Heart left ventricle (tissue), 16 donors: ENCODE results near the gene SPAST. TPM values are rescaled to one million over a fixed set of nuclear protein-coding genes. Genes with fewer than 3 reads are reported as not detected.

ENCODE experiments used
- ATAC-seq, 4 donors: fragments of 200-7000 bp; cut with Tn5 transposase; one replicate each; pipeline ENCODE4 v1.9.1; 2020 to 2022; ENCODE audit warnings: moderate library complexity in 4 of 4, mild to moderate bottlenecking in 3 of 4, moderate number of reproducible peaks in 1 of 4
- DNase-seq, 5 donors: peaks; one replicate each; pipeline ENCODE4 v3.0.0-alpha.2; 2020
- H3K27ac ChIP-seq, 12 donors: fragments of 200-600 bp; sonication (generic) in 4 of 12; one replicate each; pipeline versions ENCODE4 v1.5.0 to v1.8.0; 2016 to 2022; ENCODE audit warnings: mild to moderate bottlenecking in 2 of 12
- H3K27me3 ChIP-seq, 9 donors: fragments of 200-600 bp; sonication (generic) in 2 of 9; one replicate each; pipeline versions ENCODE4 v1.5.1 to v1.8.0; 2016 to 2022; ENCODE audit warnings: mild to moderate bottlenecking in 3 of 9
- H3K36me3 ChIP-seq, 9 donors: fragments of 200-600 bp; sonication (generic) in 2 of 9; one replicate each; pipeline versions ENCODE4 v1.5.0 to v1.8.0; 2018 to 2022; ENCODE audit warnings: mild to moderate bottlenecking in 2 of 9
- H3K4me1 ChIP-seq, 12 donors: fragments of 200-600 bp; sonication (generic) in 4 of 12; one replicate each; pipeline versions ENCODE4 v1.5.0 to v1.8.0; 2016 to 2022; ENCODE audit warnings: mild to moderate bottlenecking in 3 of 12
- H3K4me3 ChIP-seq, 12 donors: fragments of 200-600 bp; sonication (generic) in 4 of 12; one replicate each; pipeline versions ENCODE4 v1.5.0 to v1.8.0; 2017 to 2022; ENCODE audit warnings: mild to moderate bottlenecking in 9 of 12, moderate library complexity in 4 of 12
- H3K9me3 ChIP-seq, 12 donors: fragments of 200-600 bp; sonication (generic) in 4 of 12; one replicate each; pipeline versions ENCODE4 v1.5.0 to v1.8.0; 2016 to 2022; ENCODE audit warnings: mild to moderate bottlenecking in 1 of 12
- CTCF ChIP-seq, 12 donors: fragments of 200-600 bp; sonication (generic) in 4 of 12; IDR thresholded peaks; one replicate each; pipeline versions ENCODE4 v1.5.0 to v1.8.0; 2018 to 2022; ENCODE audit warnings: antibody characterized with exemption in 12 of 12, mild to moderate bottlenecking in 5 of 12
- POLR2A ChIP-seq, 2 donors: fragments of 450-650 bp; IDR thresholded peaks; one replicate each; pipeline ENCODE4 v1.6.1; 2017; ENCODE audit warnings: antibody characterized with exemption in 2 of 2, mild to moderate bottlenecking in 2 of 2, moderate library complexity in 2 of 2
- WGBS, 4 donors: extraction: QIAGEN DNeasy Blood & Tissue Kit in 2 of 4; methylation state at CpG; one replicate each; pipeline versions ENCODE4 v1.1.5 to v1.1.7; 2013 to 2018; 5-methylcytosine and 5-hydroxymethylcytosine counted together
- intact Hi-C, 10 donors: fragments of 100-400 bp; cut with DNase I; formaldehyde crosslinking; loops; one replicate each; pipeline versions ENCODE4 v1.11.1 to v1.14.2; 2022
- polyA plus RNA-seq, 2 donors: library from polyadenylated mRNA; stranded (reverse); fragments of 200-250 nt; gene quantifications; one replicate each; pipeline ENCODE4 v1.2.3, GENCODE V29; 2013
- total RNA-seq, 9 donors: library from RNA; depleted of rRNA in 2 of 9; stranded (reverse); fragments of >200 nt in 2 of 9; fragmentation: NEBNext Ultra II Directional in 3 of 9; extraction: Animal tissue kit (Norgen Biotek cat#: 25700) in 3 of 9; gene quantifications; one replicate each; pipeline versions ENCODE4 v1.1.0 to v1.2.4, GENCODE V29; 2016 to 2023
- donor health status: ischemic (EF 13 %, LVEDD 7.1; RV severe dilation, severe dysfunction).
- donor health status: healthy with polysubstance abuse.
- donor health status: DM: no; HTN: yes; CAD: no.
- donor health status: DM: no; HTN: no; CAD: no.
- donor health status: ischemic (EF 25% LVEDD 6.9; RV normal size, moderate dysfunction).
- donor health status: ischemic (EF 25% LVEDD 5.7; RV mildly dilated, moderate dysfunction).
- donor health status: healthy.
- donor health status: DM: yes; HTN: yes; CAD: no.
- donor health status: ischemic (EF 35%, LVEDD 5.7; RV mildly dilated, moderate dysfunction).
- donor health status: nonischemic (EF 11% LVEDD 7.7; RV severe dilation, severe dysfunction).
- donor health status: DM: yes; HTN: yes; CAD: no.
- donor health status: PGD.
- donor health status: ischemic (EF 29% LVEDD 5.4; RV normal size, mild dysfunction).
- donor health status: nonischemic (EF 23%, LVEDD 6.1; RV moderate dilation, normal function).

Gene SPAST
- total and polyA plus RNA-seq, 11 donors = 2.6 to 13.2 (median 9.5) TPM

GRCh38 chr2:32168513-32168912 lies 105.2 kb downstream of the SPAST start:
- peaks cover 0 to 24% (median 17%) of the 10 kb centered on the region in 12 donors for H3K4me1 ChIP-seq
- 45 to 87% (median 64%) methylated on average over 2 of the region's 2 CpGs for WGBS, 4 donors
- ATAC-seq (no peak), DNase-seq (no peak)
- intact Hi-C loops = loop anchor here in 3 of 10 donors (10.0 kb wide), 4 partner anchors 106 to 186 kb away; partner anchors contain the start of genes YIPF4 (in 2 of the 3), BIRC6 (in 1 of the 3), DPY30 (in 1 of the 3) and MEMO1 (in 1 of the 3)
- no peak for TF ChIP-seq CTCF (IDR thresholded peaks at IDR 0.05)
- no peak for TF ChIP-seq POLR2A (IDR thresholded peaks at IDR 0.05)
- H3K27me3 ChIP-seq = no peaks in the 10 kb centered on the region
- no peak overlapping the region for H3K27ac ChIP-seq
- H3K36me3 ChIP-seq = peaks cover 0 to 25% (median 16%) of the 10 kb centered on the region in 9 donors
- H3K9me3 ChIP-seq = no peaks in the 10 kb centered on the region
- H3K4me3 ChIP-seq = no peak overlapping the region

- Histone ChIP-seq H3K9me3 (no peaks in the 10 kb centered on the region), H3K4me3 (no peak overlapping the region), H3K27me3 (no peaks in the 10 kb centered on the region), H3K27ac (no peak overlapping the region), H3K36me3 (peaks cover 0 to 63% (median 57%) of the 10 kb centered on the region in 9 donors), H3K4me1 (peaks cover 0 to under 1% (median 0%) of the 10 kb centered on the region in 12 donors)
- ATAC-seq = no peak
- DNase-seq = no peak
- 93 to 94% (median 94%) methylated on average over 2 of the region's 2 CpGs for WGBS, 4 donors
- intact Hi-C loops = no loop called here
- TF ChIP-seq CTCF (IDR thresholded peaks at IDR 0.05) (no peak), POLR2A (IDR thresholded peaks at IDR 0.05) (no peak)
These were observed 109.5 kb downstream of the SPAST start for GRCh38 chr2:32172870-32173269.

GRCh38 chr2:32182667-32183066 lies 119.3 kb downstream of the SPAST start:
- H3K4me3 ChIP-seq = no peak overlapping the region
- H3K27me3 ChIP-seq = no peaks in the 10 kb centered on the region
- intact Hi-C loops = no loop called here
- no peak for ATAC-seq
- TF ChIP-seq CTCF (IDR thresholded peaks at IDR 0.05) (no peak), POLR2A (IDR thresholded peaks at IDR 0.05) (no peak)
- peaks cover 0 to 89% (median 68%) of the 10 kb centered on the region in 9 donors for H3K36me3 ChIP-seq
- 92 to 97% (median 94%) methylated on average over 6 of the region's 6 CpGs for WGBS, 4 donors
- no peaks in the 10 kb centered on the region for H3K9me3 ChIP-seq
- DNase-seq = no peak
- peaks cover 0 to 4% (median 0%) of the 10 kb centered on the region in 12 donors for H3K4me1 ChIP-seq
- H3K27ac ChIP-seq = no peak overlapping the region

GRCh38 chr2:32189011-32189410 lies 125.7 kb downstream of the SPAST start:
- Histone ChIP-seq H3K4me3 (no peak overlapping the region), H3K36me3 (peaks cover 0 to 70% (median 50%) of the 10 kb centered on the region in 9 donors)
- WGBS, 4 donors = 84 to 90% (median 85%) methylated on average over 6 of the region's 6 CpGs

More at GRCh38 chr2:32189011-32189410, 125.7 kb downstream of the SPAST start:
- H3K27ac ChIP-seq = no peak overlapping the region
- TF ChIP-seq POLR2A (IDR thresholded peaks at IDR 0.05) (no peak), CTCF (IDR thresholded peaks at IDR 0.05) (no peak)
- intact Hi-C loops = no loop called here
- no peaks in the 10 kb centered on the region for H3K9me3 ChIP-seq
- H3K27me3 ChIP-seq = no peaks in the 10 kb centered on the region
- no peak for DNase-seq
- H3K4me1 ChIP-seq = peaks cover 0 to 4% (median 0%) of the 10 kb centered on the region in 12 donors
- ATAC-seq = no peak
